Activated CD8-positive, alpha-beta memory T cell treated with anti-CD3 and anti-CD28 coated beads for 1 hour (primary cell): ENCODE results near the gene NHERF2.

Experiments
- DNase-seq, 2 donors: peaks; one replicate each; pipeline ENCODE4 v3.0.0-alpha.2; 2020; ENCODE audit warnings: low read depth in 1 of 2; ENCODE audit errors: extremely low read depth in 1 of 2

The NHERF2 gene

GRCh38 chr16:1990351-1991134, 36.2 kb upstream of the NHERF2 start:
- DNase-seq = no peak

GRCh38 chr16:1991135-1991551, 35.6 kb upstream of the NHERF2 start:
- no peak for DNase-seq

- no peak for DNase-seq
Measured at GRCh38 chr16:1991588-1991947, 35.1 kb upstream of the NHERF2 start.

- peak; percentile 98 for DNase-seq
Measured at GRCh38 chr16:1991948-1992703, 34.6 kb upstream of the NHERF2 start.

GRCh38 chr16:1992704-1993317, 33.9 kb upstream of the NHERF2 start:
- DNase-seq = no peak

GRCh38 chr16:1993731-1994131, 33.0 kb upstream of the NHERF2 start:
- no peak for DNase-seq

GRCh38 chr16:1997494-1998359, 29.0 kb upstream of the NHERF2 start:
- DNase-seq = no peak

- DNase-seq = no peak
Measured at GRCh38 chr16:1998360-1998835, 28.3 kb upstream of the NHERF2 start.

- no peak for DNase-seq
Measured at GRCh38 chr16:1998852-1999801, 27.6 kb upstream of the NHERF2 start.

GRCh38 chr16:1999866-2000514, 26.7 kb upstream of the NHERF2 start:
- DNase-seq = no peak

GRCh38 chr16:2001035-2001434, 25.7 kb upstream of the NHERF2 start:
- DNase-seq = no peak

- no peak for DNase-seq
Measured at GRCh38 chr16:2001456-2002355, 25.0 kb upstream of the NHERF2 start.

GRCh38 chr16:2002406-2003230, 24.1 kb upstream of the NHERF2 start:
- no peak for DNase-seq

GRCh38 chr16:2003231-2003826, 23.4 kb upstream of the NHERF2 start:
- no peak for DNase-seq

GRCh38 chr16:2003827-2004641, 22.7 kb upstream of the NHERF2 start:
- peak; percentile 68 to 75 for DNase-seq
